NCI-H2171 (cell line): ENCODE results near the gene CAST.
A peak's percentile ranks its signal among the peaks of the same experiment; 100 is the strongest.
"Not testable (repeated sequence)": the region's sequence is repeated elsewhere in the genome, so short reads cannot be mapped to it uniquely, and the experiment has no call there.

Experiments used
- DNase-seq: peaks from one replicate; lab custom pipeline; 2025; lab: John Stamatoyannopoulos, UW

CAST gene

GRCh38 chr5:96661855-96662724 lies at the start of gene CAST:
CAST (plus strand) TSS chr5:96662376; CDS start chr5:96662423, 47 bp downstream.
- no peak for DNase-seq

GRCh38 chr5:96614110-96614691 lies 48.0 kb upstream of the CAST start:
- peak; percentile 7 for DNase-seq

- no peak for DNase-seq
These were observed 47.0 kb upstream of the CAST start for GRCh38 chr5:96615223-96615622.

- DNase-seq = no peak
These were observed 45.4 kb upstream of the CAST start for GRCh38 chr5:96616801-96617200.

GRCh38 chr5:96618311-96619016 lies 43.7 kb upstream of the CAST start:
- not testable (repeated sequence) for DNase-seq

- no peak for DNase-seq
These were observed 42.2 kb upstream of the CAST start for GRCh38 chr5:96619946-96620345.

- no peak for DNase-seq
These were observed 37.6 kb upstream of the CAST start for GRCh38 chr5:96624596-96624995.

GRCh38 chr5:96625365-96625764 lies 36.8 kb upstream of the CAST start:
- no peak for DNase-seq

GRCh38 chr5:96626956-96627355 lies 35.2 kb upstream of the CAST start:
- DNase-seq = no peak

- no peak for DNase-seq
These were observed 34.3 kb upstream of the CAST start for GRCh38 chr5:96627792-96628398.

GRCh38 chr5:96628406-96628805 lies 33.8 kb upstream of the CAST start:
- no peak for DNase-seq

GRCh38 chr5:96629774-96630173 lies 32.4 kb upstream of the CAST start:
- DNase-seq = no peak

- no peak for DNase-seq
These were observed 28.4 kb upstream of the CAST start for GRCh38 chr5:96633820-96634219.

GRCh38 chr5:96634881-96635280 lies 27.3 kb upstream of the CAST start:
- no peak for DNase-seq

GRCh38 chr5:96636046-96636445 lies 26.1 kb upstream of the CAST start:
- DNase-seq = no peak

- DNase-seq = no peak
These were observed 25.6 kb upstream of the CAST start for GRCh38 chr5:96636594-96636993.

- DNase-seq = no peak
These were observed 25.0 kb upstream of the CAST start for GRCh38 chr5:96637196-96637595.

- DNase-seq = no peak
These were observed 23.6 kb upstream of the CAST start for GRCh38 chr5:96638561-96638960.

GRCh38 chr5:96640696-96641095 lies 21.5 kb upstream of the CAST start:
- DNase-seq = peak; percentile 26

- DNase-seq = no peak
These were observed 20.6 kb upstream of the CAST start for GRCh38 chr5:96641368-96642280.

GRCh38 chr5:96642281-96642640 lies 19.9 kb upstream of the CAST start:
- no peak for DNase-seq

GRCh38 chr5:96645091-96645490 lies 17.1 kb upstream of the CAST start:
- no peak for DNase-seq
